ENCODE data around the gene HLA-DMA. TPM values are rescaled to one million over a fixed set of nuclear protein-coding genes. Genes with fewer than 3 reads are reported as not detected.

HLA-DMA gene
- total and polyA plus RNA-seq, 2 of the 13 experiments (the other 11 are each of a cell fraction or from before 2014, with no cell fraction given) = 0.70 to 0.71 TPM

DNA sequence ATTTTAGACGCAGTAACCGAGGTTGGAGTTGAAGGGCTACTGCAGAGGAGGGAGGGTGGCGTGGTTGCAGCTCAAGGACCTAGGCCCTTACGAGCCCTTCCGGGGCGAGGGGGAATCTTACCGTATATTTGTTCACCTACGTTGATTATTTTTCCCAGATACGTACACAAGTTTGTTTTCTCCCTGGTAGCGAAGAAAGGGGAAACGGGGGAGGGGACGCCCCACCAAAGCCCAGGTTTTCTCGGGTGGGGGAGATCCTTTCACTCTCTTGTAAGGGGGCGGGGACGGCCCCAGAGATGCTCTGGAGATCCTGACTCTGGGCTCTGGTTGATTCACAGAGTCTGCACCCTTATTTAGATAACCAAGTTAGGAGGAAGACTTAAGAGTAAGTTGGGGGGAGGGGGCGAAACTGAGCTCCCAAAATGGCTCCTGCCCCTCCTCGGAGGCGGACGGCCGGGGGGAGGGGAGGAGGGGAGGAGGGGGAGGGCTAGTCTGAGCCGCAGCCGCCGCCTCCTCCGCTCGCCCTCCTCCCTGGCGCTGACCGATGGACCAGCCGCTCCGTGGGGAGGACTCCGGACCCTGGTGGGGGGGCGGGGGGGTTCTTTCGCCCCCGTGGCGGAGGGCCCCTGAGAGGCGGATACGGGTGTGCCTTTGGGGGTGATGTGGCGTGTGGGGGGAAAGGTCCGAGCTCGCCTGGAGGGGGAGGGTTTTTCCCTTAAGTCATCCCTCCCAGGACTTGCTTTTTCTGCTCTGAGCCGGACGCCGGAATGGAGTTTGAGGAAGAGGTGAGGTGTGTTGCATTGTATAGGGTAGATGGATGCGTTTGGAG is 17.7 kb upstream of the HLA-DMA start (continued):
- TF ChIP-seq, protein P1, sequence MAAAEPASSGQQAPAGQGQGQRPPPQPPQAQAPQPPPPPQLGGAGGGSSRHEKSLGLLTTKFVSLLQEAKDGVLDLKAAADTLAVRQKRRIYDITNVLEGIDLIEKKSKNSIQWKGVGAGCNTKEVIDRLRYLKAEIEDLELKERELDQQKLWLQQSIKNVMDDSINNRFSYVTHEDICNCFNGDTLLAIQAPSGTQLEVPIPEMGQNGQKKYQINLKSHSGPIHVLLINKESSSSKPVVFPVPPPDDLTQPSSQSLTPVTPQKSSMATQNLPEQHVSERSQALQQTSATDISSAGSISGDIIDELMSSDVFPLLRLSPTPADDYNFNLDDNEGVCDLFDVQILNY (CRISPR knock-in tag; conservative IDR thresholded peaks at IDR 0.05) = no peak
- TF ChIP-seq ZNF552 (CRISPR knock-in tag; IDR thresholded peaks at IDR 0.05; ENCODE audit: borderline replicate concordance) = no peak
- TF ChIP-seq, protein P2, sequence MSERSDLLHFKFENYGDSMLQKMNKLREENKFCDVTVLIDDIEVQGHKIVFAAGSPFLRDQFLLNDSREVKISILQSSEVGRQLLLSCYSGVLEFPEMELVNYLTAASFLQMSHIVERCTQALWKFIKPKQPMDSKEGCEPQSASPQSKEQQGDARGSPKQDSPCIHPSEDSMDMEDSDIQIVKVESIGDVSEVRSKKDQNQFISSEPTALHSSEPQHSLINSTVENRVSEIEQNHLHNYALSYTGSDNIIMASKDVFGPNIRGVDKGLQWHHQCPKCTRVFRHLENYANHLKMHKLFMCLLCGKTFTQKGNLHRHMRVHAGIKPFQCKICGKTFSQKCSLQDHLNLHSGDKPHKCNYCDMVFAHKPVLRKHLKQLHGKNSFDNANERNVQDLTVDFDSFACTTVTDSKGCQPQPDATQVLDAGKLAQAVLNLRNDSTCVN (CRISPR knock-in tag; IDR thresholded peaks at IDR 0.05; ENCODE audit: borderline replicate concordance) = no peak
- TF ChIP-seq TAF15 (IDR thresholded peaks at IDR 0.05; ENCODE audit: low read depth, low read length, poor library complexity, severe bottlenecking) = no peak
- peak; percentile 5 for TF ChIP-seq HNRNPLL (IDR thresholded peaks at IDR 0.05; ENCODE audit: low read depth, low read length, poor library complexity, severe bottlenecking)
- TF ChIP-seq, protein P3, sequence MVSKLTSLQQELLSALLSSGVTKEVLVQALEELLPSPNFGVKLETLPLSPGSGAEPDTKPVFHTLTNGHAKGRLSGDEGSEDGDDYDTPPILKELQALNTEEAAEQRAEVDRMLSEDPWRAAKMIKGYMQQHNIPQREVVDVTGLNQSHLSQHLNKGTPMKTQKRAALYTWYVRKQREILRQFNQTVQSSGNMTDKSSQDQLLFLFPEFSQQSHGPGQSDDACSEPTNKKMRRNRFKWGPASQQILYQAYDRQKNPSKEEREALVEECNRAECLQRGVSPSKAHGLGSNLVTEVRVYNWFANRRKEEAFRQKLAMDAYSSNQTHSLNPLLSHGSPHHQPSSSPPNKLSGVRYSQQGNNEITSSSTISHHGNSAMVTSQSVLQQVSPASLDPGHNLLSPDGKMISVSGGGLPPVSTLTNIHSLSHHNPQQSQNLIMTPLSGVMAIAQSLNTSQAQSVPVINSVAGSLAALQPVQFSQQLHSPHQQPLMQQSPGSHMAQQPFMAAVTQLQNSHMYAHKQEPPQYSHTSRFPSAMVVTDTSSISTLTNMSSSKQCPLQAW (CRISPR knock-in tag; IDR thresholded peaks at IDR 0.05) = 0 out of 2 replicates have a peak, but pooled peaks have one; percentile 10
- TF ChIP-seq ZNF766 (CRISPR knock-in tag; IDR thresholded peaks at IDR 0.05; ENCODE audit: borderline replicate concordance) = no peak
- TF ChIP-seq, protein P4, sequence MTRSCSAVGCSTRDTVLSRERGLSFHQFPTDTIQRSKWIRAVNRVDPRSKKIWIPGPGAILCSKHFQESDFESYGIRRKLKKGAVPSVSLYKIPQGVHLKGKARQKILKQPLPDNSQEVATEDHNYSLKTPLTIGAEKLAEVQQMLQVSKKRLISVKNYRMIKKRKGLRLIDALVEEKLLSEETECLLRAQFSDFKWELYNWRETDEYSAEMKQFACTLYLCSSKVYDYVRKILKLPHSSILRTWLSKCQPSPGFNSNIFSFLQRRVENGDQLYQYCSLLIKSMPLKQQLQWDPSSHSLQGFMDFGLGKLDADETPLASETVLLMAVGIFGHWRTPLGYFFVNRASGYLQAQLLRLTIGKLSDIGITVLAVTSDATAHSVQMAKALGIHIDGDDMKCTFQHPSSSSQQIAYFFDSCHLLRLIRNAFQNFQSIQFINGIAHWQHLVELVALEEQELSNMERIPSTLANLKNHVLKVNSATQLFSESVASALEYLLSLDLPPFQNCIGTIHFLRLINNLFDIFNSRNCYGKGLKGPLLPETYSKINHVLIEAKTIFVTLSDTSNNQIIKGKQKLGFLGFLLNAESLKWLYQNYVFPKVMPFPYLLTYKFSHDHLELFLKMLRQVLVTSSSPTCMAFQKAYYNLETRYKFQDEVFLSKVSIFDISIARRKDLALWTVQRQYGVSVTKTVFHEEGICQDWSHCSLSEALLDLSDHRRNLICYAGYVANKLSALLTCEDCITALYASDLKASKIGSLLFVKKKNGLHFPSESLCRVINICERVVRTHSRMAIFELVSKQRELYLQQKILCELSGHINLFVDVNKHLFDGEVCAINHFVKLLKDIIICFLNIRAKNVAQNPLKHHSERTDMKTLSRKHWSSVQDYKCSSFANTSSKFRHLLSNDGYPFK (CRISPR knock-in tag; IDR thresholded peaks at IDR 0.05; ENCODE audit: borderline replicate concordance) = 0 out of 2 replicates have a peak, but pooled peaks have one; percentile 4
- TF ChIP-seq IRF2 (CRISPR knock-in tag; IDR thresholded peaks at IDR 0.05) = no peak
- peak; percentile 12; the same call in 1 of the 2 replicates for TF ChIP-seq SALL1 (CRISPR knock-in tag; IDR thresholded peaks at IDR 0.05)
- TF ChIP-seq ZFYVE20 (CRISPR knock-in tag; IDR thresholded peaks at IDR 0.05; ENCODE audit: borderline replicate concordance, low read depth) = no peak
- TF ChIP-seq REPIN1 (CRISPR knock-in tag; IDR thresholded peaks at IDR 0.05; ENCODE audit: borderline replicate concordance, low read depth) = no peak
- TF ChIP-seq GFI1 (CRISPR knock-in tag; IDR thresholded peaks at IDR 0.05; ENCODE audit: borderline replicate concordance) = no peak
- TF ChIP-seq HCFC1 (IDR thresholded peaks at IDR 0.05; ENCODE audit: low read depth, low read length) = no peak
- TF ChIP-seq IKZF4 (CRISPR knock-in tag; IDR thresholded peaks at IDR 0.05; ENCODE audit: borderline replicate concordance, low read depth, not compliant biosample characterization) = no peak
- TF ChIP-seq ZFP62 (CRISPR knock-in tag; IDR thresholded peaks at IDR 0.05) = no peak
- TF ChIP-seq ZMYM3 (CRISPR knock-in tag; IDR thresholded peaks at IDR 0.05) = no peak
- no peak for TF ChIP-seq GTF3A (CRISPR knock-in tag; conservative IDR thresholded peaks at IDR 0.05)
- no peak for TF ChIP-seq FOXP1 (IDR thresholded peaks at IDR 0.05)
- TF ChIP-seq FOXP1 (CRISPR knock-in tag; IDR thresholded peaks at IDR 0.05) = no peak
- TF ChIP-seq ZNF207 (IDR thresholded peaks at IDR 0.05; ENCODE audit: borderline replicate concordance) = no peak
